Mesodermal cell (in vitro differentiated cells): ENCODE measurements around the gene CAV1.

ENCODE experiments used
- H3K27ac ChIP-seq: 2 replicates; pipeline ENCODE4 v1.7.0; 2013; ENCODE audit warnings: mild to moderate bottlenecking, low read depth, low read length, moderate library complexity; ENCODE audit not compliant: severe bottlenecking
- H3K36me3 ChIP-seq: 2 replicates; pipeline ENCODE4 v1.7.1; 2013; ENCODE audit warnings: mild to moderate bottlenecking, low read length, moderate library complexity; ENCODE audit not compliant: control insufficient read depth, insufficient read depth
- H3K4me1 ChIP-seq: one replicate; pipeline ENCODE4 v1.7.1; 2013; ENCODE audit warnings: mild to moderate bottlenecking, low read length; ENCODE audit not compliant: insufficient read depth, control insufficient read depth, poor library complexity, severe bottlenecking
- H3K4me3 ChIP-seq: 2 replicates; pipeline ENCODE4 v1.7.0; 2013; ENCODE audit warnings: low read length, control low read depth, mild to moderate bottlenecking; ENCODE audit not compliant: insufficient read depth, poor library complexity, severe bottlenecking; ENCODE audit errors: extremely low read depth
- H3K9me3 ChIP-seq: 2 replicates; pipeline ENCODE4 v1.7.1; 2013; ENCODE audit warnings: mild to moderate bottlenecking, low read length, moderate library complexity; ENCODE audit not compliant: control insufficient read depth
- WGBS, 2 experiments: methylation state at CpG; one replicate each; pipeline ENCODE4 v1.1.5; 2013; ENCODE audit warnings: missing lambda C conversion rate in 2 of 2; ENCODE audit not compliant: insufficient coverage in 2 of 2; 5-methylcytosine and 5-hydroxymethylcytosine counted together

The CAV1 gene

DNA sequence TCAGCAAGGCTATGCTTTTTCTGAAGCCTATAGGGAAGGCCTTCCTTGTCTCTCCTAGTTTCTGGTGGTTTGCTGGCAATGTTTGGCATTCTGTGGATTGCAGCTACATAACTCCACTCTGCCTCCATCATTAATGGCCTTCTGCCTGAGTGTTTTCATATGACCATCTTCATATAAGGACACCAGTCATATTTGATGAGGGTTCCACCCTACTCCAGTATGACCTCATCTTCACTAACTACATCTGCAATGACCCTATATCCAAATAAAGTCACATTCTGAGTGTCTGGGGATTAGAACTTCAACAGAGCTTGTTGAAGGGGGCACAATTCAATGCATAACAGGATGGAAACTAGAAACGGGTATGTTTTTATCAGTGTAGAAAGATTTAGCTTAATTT lies 22.1 kb downstream of the CAV1 start:
- H3K36me3 ChIP-seq = peaks cover 9% of the 10 kb centered on the region
- no peak overlapping the region for H3K4me3 ChIP-seq
- H3K4me1 ChIP-seq = peaks cover 25% of the 10 kb centered on the region
- no CpG with 5 or more reads among the region's 1 CpG for WGBS, 2 experiments
- no peaks in the 10 kb centered on the region for H3K9me3 ChIP-seq
- no peak overlapping the region for H3K27ac ChIP-seq

DNA sequence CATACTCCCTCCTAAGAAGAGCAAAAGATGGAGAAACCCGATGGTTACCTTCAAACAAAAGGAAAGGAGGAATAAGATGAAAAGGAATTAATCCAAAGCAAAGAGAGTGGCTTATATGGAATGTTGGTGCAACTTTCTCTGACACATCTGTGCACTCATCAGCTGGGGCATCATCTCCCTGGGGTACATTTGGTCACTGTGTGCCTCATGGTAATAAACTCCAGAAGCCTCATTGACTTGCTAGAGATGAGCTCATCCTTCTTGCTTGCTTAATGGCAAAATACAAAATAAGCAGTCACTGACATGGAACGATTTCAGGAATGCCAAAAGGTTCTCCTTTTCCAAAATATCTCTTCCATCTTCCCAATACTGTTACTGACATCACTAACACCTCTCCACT lies 22.5 kb downstream of the CAV1 start:
- WGBS, 2 experiments = 90 to 94% methylated on average over 1 to 2 of the region's 2 CpGs
- Histone ChIP-seq H3K4me3 (no peak overlapping the region), H3K9me3 (no peaks in the 10 kb centered on the region), H3K4me1 (peaks cover 22% of the 10 kb centered on the region), H3K36me3 (peaks cover 9% of the 10 kb centered on the region), H3K27ac (no peak overlapping the region)

DNA sequence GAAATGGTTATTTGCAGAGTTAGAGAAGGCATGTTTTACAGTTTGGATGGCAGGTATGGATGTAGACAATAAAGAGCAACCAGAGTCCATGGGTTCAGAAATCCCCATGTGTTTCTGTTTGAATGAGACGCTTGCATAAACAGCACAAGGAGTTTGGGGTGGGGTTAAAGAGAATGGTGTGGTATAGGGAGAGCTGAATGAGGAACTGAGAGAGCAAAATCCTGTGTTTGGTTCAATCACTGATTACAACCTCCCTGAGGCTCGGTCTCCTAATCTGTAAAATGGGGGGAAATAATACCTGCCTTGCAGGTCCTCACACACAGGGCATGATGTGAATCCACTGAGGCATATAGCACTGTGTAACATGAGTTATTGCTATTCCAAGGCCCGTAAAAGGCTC lies 23.7 kb downstream of the CAV1 start:
- 93 to 97% methylated on average over 2 of the region's 3 CpGs for WGBS, 2 experiments
- Histone ChIP-seq H3K36me3 (peaks cover 9% of the 10 kb centered on the region), H3K4me3 (no peak overlapping the region), H3K27ac (no peak overlapping the region), H3K4me1 (peaks cover 11% of the 10 kb centered on the region), H3K9me3 (no peaks in the 10 kb centered on the region)

DNA sequence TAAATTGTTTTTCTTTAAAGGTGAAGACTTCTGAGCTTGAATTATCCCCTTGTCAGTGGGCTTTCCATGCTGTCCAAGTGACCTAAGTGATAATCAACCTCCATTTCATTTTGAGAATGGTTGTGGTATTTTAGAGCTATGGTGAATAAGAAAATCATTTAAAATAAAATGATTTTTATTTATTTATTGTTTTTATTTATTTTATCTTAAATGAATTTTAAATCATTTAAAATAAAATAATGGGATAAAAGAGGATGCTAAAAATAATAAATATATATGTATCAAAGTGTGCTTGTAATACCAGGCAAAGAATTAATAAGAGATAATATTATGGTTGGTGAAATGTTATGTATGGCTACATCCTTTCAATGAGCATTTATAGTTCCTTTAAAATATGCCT lies 24.5 kb downstream of the CAV1 start:
- H3K9me3 ChIP-seq = no peaks in the 10 kb centered on the region
- no peak overlapping the region for H3K27ac ChIP-seq
- H3K4me3 ChIP-seq = no peak overlapping the region
- peaks cover 9% of the 10 kb centered on the region for H3K36me3 ChIP-seq
- H3K4me1 ChIP-seq = peaks cover 7% of the 10 kb centered on the region

DNA sequence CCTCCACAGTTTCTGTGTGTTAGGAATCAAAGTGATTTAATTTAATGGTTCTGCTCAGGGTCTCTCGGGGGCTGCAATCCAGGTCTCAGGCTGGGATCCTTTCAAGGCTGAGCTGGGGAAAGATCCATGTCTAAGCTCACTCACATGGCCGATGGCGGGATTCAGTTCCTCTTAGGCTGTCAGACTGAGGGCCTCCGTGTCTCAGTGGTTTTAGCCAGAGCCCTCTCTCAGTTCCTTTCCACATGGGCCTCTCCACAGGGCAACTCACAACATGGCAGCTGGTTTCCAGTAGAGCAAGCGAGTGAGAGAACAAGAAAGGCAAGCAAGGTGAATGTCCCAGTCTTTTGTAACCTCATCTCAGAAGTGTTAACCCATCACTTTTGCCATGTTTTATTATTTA lies 26.9 kb downstream of the CAV1 start:
- Histone ChIP-seq H3K4me3 (no peak overlapping the region), H3K4me1 (no peaks in the 10 kb centered on the region), H3K27ac (no peak overlapping the region), H3K9me3 (no peaks in the 10 kb centered on the region), H3K36me3 (peaks cover 9% of the 10 kb centered on the region)
- 96% methylated on average over 5 of the region's 5 CpGs for WGBS, 2 experiments

DNA sequence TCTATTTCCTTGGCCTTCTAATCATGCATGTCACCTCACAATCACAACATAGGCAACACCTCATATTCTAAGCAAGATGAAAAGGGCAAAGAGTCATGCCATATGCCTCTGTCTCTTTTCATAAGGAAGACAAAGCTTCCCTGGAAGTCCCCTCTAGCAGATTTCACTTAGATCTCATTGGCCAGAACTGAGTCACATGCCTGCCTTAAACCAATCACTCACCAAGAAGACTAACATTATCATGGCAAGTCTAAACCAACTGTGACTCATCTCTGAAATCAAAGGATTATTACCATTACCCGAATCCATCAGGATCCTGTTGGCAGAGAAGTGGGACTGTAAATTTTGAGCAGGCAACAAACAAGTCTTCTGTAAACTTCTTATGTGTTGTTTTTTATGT lies 27.8 kb downstream of the CAV1 start:
- H3K36me3 ChIP-seq = peaks cover 9% of the 10 kb centered on the region
- no peak overlapping the region for H3K27ac ChIP-seq
- no peak overlapping the region for H3K4me3 ChIP-seq
- no CpG with 5 or more reads among the region's 1 CpG for WGBS, 2 experiments
- no peaks in the 10 kb centered on the region for H3K9me3 ChIP-seq
- no peaks in the 10 kb centered on the region for H3K4me1 ChIP-seq

DNA sequence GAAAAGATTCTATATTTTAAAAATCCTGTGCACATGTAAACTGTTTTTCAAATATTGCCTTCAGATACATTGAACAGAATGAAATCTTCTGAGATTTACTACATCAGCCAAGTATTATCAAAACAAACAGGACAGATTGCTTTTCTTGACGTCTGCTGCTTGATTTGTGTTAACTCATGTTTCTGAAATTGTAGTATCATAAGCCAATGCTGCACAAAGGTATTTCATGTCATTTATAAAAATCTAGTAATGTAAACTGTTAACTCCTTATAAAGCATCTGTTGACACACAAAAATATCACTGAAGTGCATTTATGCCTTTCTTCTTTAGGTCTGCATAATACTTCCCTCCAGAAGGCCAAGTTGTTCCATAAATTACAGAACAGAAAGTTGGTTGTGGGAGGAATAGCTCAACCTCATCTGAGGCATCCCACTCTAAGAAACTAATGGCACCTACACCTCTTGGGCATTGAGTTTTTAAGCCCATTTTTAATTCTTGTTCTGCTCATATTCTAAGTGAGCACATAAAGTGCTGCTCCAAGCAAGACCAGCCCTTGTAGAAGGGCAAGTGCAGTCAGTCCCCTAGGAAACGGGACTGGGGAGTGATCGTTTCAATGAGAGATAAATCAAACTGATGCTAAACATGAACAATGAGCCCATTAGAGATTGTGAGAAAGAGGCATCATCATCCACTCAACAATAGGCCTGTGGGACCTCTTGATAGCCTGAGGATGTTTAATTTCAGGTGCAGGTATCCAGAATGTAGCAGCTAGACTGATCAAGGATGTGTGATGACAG lies 28.5 kb downstream of the CAV1 start:
- H3K36me3 ChIP-seq = peaks cover 8% of the 10 kb centered on the region
- 100% methylated on average over 1 of the region's 3 CpGs; no CpG with 5 or more reads in 1 of the 2 experiments for WGBS, 2 experiments
- H3K27ac ChIP-seq = no peak overlapping the region
- H3K4me1 ChIP-seq = no peaks in the 10 kb centered on the region
- H3K4me3 ChIP-seq = no peak overlapping the region
- H3K9me3 ChIP-seq = no peaks in the 10 kb centered on the region

DNA sequence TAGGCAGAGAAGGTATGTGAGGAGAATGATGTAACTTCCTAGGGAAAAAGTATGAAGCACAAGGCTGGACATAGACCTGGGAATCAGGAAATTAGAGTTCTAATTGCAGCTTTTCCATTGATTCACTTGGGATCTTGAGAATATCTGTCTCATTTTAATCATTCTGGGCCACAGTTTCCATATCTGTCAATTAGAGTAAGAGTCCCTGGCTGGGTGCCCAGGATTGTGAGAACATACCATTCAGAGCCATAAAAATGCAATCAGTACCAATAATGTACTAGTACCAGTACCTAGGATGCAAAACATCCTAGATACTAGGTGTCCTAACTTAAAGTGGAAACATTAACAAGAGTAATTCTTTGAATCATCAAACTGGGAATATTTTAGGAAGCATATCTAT lies 29.6 kb downstream of the CAV1 start:
- H3K4me3 ChIP-seq = no peak overlapping the region
- no peak overlapping the region for H3K27ac ChIP-seq
- H3K4me1 ChIP-seq = no peaks in the 10 kb centered on the region
- no peaks in the 10 kb centered on the region for H3K9me3 ChIP-seq
- peaks cover 10% of the 10 kb centered on the region for H3K36me3 ChIP-seq

DNA sequence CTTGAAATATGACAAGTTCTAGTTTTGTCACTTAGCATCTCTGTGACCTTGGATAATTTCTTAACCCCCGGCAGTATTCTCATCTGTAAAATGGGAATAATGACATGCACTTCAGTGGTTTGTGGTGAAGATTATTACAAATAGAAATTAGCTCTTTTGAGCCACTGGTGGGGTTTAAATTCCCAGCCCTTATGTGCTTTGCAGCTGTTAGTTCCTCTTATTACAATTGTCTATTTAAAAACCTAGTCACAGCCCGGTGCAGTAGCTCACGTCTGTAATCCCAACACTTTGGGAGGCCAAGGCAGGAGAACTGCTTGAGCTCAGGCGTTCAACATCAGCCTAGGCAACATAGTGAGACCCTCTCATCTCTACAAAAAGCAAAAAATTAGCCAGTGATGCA lies 30.1 kb downstream of the CAV1 start:
- Histone ChIP-seq H3K27ac (no peak overlapping the region), H3K4me1 (no peaks in the 10 kb centered on the region), H3K36me3 (peaks cover 11% of the 10 kb centered on the region), H3K4me3 (no peak overlapping the region), H3K9me3 (no peaks in the 10 kb centered on the region)
- WGBS, 2 experiments = 79 to 94% methylated on average over 2 to 3 of the region's 4 CpGs

DNA sequence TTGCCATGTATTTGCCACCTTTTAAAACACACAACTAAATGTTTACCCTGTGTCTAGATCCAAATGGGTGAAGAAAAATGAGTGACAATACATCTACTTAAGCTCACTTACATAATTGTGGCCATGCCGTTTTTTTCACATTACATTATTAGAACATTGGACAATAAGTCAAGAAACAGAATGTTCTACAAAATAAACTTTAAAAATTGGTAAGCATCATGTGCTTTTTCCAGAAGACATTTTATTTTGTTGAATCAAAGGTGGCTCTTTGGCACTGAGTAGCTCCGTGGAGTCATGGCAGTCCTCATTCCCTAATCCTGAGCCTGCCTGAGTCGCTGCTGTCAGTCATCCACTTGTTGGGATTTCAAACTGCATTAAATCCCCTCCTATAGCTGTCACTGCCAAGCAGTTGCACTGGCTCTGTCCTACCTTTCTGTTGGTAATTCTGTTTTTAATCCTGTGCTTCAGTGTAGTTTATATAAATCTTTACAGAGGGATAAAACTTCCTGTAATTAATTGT lies 32.3 kb downstream of the CAV1 start:
- WGBS, 2 experiments = 81 to 85% methylated on average over 2 of the region's 3 CpGs
- H3K4me1 ChIP-seq = no peaks in the 10 kb centered on the region

DNA sequence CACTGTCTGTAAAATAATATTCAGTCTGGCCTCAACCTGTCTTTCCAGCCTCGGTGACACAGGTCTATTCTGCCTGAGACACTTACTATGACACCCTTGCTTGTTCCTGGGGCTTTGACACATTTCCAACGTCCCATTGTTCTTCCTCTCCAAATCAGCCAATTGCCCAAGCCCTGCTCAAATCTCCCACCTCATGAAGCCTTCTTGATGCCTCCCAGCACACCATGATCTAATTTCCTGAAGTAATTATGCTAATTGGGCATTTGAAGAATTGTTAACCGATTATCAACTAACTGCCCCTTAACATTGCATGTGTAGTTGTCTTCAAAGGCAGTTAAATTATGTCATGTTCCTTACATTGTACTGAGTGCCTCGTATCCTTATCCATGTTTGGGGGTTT lies 33.1 kb downstream of the CAV1 start:
- Histone ChIP-seq H3K27ac (no peak overlapping the region), H3K4me3 (no peak overlapping the region), H3K4me1 (no peaks in the 10 kb centered on the region), H3K9me3 (no peaks in the 10 kb centered on the region), H3K36me3 (peaks cover 7% of the 10 kb centered on the region)
- 88% methylated on average over 2 of the region's 4 CpGs; no CpG with 5 or more reads in 1 of the 2 experiments for WGBS, 2 experiments

More for the DNA sequence above, 32.3 kb downstream of the CAV1 start:
- Histone ChIP-seq H3K27ac (no peak overlapping the region), H3K36me3 (peaks cover 7% of the 10 kb centered on the region), H3K4me3 (no peak overlapping the region), H3K9me3 (no peaks in the 10 kb centered on the region)
